ENCODE data around the gene VPS13C. TPM values are rescaled to one million over a fixed set of nuclear protein-coding genes. Genes with fewer than 3 reads are reported as not detected.

Gene VPS13C
- total RNA-seq, 1 experiment from 2014 or later: 47.1 TPM

- DNase-seq (ENCODE audit: low spot score): no peak
Measured at GRCh38 chr15:61853195-61853594, 207.1 kb downstream of the VPS13C start.

GRCh38 chr15:61851955-61852354 is 208.3 kb downstream of the VPS13C start:
- DNase-seq (ENCODE audit: low spot score): no peak

GRCh38 chr15:61849447-61849846 is 210.8 kb downstream of the VPS13C start:
- no peak for DNase-seq (ENCODE audit: low spot score)

GRCh38 chr15:61841466-61841865 is 218.8 kb downstream of the VPS13C start:
- DNase-seq (ENCODE audit: low spot score): no peak

GRCh38 chr15:61840090-61840489 is 220.2 kb downstream of the VPS13C start:
- DNase-seq (ENCODE audit: low spot score): no peak

GRCh38 chr15:61839546-61839945 is 220.7 kb downstream of the VPS13C start:
- peak; percentile 11 for DNase-seq (ENCODE audit: low spot score)

GRCh38 chr15:61835496-61836106 is 224.6 kb downstream of the VPS13C start:
- peak; percentile 35 for DNase-seq (ENCODE audit: low spot score)

- no peak for DNase-seq (ENCODE audit: low spot score)
Measured at GRCh38 chr15:61835029-61835428, 225.2 kb downstream of the VPS13C start.

GRCh38 chr15:61834076-61834697 is 226.1 kb downstream of the VPS13C start:
- peak; percentile 51 for DNase-seq (ENCODE audit: low spot score)

GRCh38 chr15:61832223-61832622 is 228.0 kb downstream of the VPS13C start:
- DNase-seq (ENCODE audit: low spot score): no peak

GRCh38 chr15:61831505-61831921 is 228.7 kb downstream of the VPS13C start:
- no peak for DNase-seq (ENCODE audit: low spot score)

- DNase-seq (ENCODE audit: low spot score): no peak
Measured at GRCh38 chr15:61830536-61831330, 229.5 kb downstream of the VPS13C start.

GRCh38 chr15:61829514-61829889 is 230.7 kb downstream of the VPS13C start:
- DNase-seq (ENCODE audit: low spot score): no peak

GRCh38 chr15:61828860-61829513 is 231.3 kb downstream of the VPS13C start:
- no peak for DNase-seq (ENCODE audit: low spot score)

- DNase-seq (ENCODE audit: low spot score): no peak
Measured at GRCh38 chr15:61828008-61828407, 232.2 kb downstream of the VPS13C start.

GRCh38 chr15:61827131-61827530 is 233.1 kb downstream of the VPS13C start:
- no peak for DNase-seq (ENCODE audit: low spot score)

GRCh38 chr15:61824291-61824690 is 236.0 kb downstream of the VPS13C start:
- DNase-seq (ENCODE audit: low spot score): no peak

GRCh38 chr15:61822511-61822910 is 237.7 kb downstream of the VPS13C start:
- DNase-seq (ENCODE audit: low spot score): no peak

- no peak for DNase-seq (ENCODE audit: low spot score)
Measured at GRCh38 chr15:61820951-61821350, 239.3 kb downstream of the VPS13C start.

GRCh38 chr15:61820212-61820611 is 240.0 kb downstream of the VPS13C start:
- DNase-seq (ENCODE audit: low spot score): no peak

GRCh38 chr15:61819386-61819785 is 240.9 kb downstream of the VPS13C start:
- DNase-seq (ENCODE audit: low spot score): no peak

GRCh38 chr15:61818801-61819200 is 241.4 kb downstream of the VPS13C start:
- no peak for DNase-seq (ENCODE audit: low spot score)
